Gastrocnemius medialis (tissue), 4 donors: Measurements from ENCODE around the gene FREM2.

Experiments used
- POLR2A ChIP-seq, 2 donors: fragments of 450-650 bp; IDR thresholded peaks; one replicate each; pipeline ENCODE4 v1.6.1; 2017; ENCODE audit warnings: antibody characterized with exemption in 2 of 2, mild to moderate bottlenecking in 2 of 2, moderate library complexity in 2 of 2
- TF ChIP-seq, protein P1 (sequence below), 5 experiments: fragments of 450-650 bp in 3 of 5; fragments of 200-600 bp in 2 of 5; sonication (generic) in 2 of 5; IDR thresholded peaks in 4 of 5; conservative IDR thresholded peaks in 1 of 5; 1 replicate in 4 of 5; 2 replicates in 1 of 5; pipeline ENCODE4 v1.5.1; 2016 to 2019; ENCODE audit warnings: antibody characterized with exemption in 5 of 5, mild to moderate bottlenecking in 3 of 5, moderate library complexity in 3 of 5

DNA sequence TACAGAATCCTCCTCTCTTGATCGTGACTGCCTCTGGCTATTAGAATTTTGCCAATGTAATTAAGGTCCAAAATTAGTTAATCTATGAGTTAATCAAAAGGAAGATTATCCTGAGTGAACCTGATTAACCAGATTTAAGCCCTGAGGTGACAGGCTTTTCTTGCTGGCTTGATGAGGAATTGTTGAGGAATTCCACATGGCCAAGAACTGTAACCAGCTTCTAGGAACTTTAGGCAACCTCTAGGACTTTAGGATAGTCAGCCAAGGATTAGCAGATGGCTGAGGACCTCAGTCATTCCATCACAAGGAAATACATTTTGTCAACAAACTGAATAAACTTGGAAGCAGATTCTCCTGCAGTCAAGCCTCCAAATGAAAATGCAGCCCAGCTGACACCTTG lies 219.0 kb downstream of the FREM2 start:
- TF ChIP-seq, protein P1, sequence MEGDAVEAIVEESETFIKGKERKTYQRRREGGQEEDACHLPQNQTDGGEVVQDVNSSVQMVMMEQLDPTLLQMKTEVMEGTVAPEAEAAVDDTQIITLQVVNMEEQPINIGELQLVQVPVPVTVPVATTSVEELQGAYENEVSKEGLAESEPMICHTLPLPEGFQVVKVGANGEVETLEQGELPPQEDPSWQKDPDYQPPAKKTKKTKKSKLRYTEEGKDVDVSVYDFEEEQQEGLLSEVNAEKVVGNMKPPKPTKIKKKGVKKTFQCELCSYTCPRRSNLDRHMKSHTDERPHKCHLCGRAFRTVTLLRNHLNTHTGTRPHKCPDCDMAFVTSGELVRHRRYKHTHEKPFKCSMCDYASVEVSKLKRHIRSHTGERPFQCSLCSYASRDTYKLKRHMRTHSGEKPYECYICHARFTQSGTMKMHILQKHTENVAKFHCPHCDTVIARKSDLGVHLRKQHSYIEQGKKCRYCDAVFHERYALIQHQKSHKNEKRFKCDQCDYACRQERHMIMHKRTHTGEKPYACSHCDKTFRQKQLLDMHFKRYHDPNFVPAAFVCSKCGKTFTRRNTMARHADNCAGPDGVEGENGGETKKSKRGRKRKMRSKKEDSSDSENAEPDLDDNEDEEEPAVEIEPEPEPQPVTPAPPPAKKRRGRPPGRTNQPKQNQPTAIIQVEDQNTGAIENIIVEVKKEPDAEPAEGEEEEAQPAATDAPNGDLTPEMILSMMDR (IDR thresholded peaks at IDR 0.05 in 4 of 5, conservative IDR thresholded peaks at IDR 0.05 in 1 of 5) = no peak
- no peak for TF ChIP-seq POLR2A (IDR thresholded peaks at IDR 0.05)
